NCI-H1105 treated with DMSO at 0.1 percent for 48 hours (cell line): ENCODE data around the gene ARHGAP27.

ENCODE experiments used
- DNase-seq: peaks from one replicate; lab custom pipeline; 2025; lab: John Stamatoyannopoulos, UW

Gene ARHGAP27

DNA sequence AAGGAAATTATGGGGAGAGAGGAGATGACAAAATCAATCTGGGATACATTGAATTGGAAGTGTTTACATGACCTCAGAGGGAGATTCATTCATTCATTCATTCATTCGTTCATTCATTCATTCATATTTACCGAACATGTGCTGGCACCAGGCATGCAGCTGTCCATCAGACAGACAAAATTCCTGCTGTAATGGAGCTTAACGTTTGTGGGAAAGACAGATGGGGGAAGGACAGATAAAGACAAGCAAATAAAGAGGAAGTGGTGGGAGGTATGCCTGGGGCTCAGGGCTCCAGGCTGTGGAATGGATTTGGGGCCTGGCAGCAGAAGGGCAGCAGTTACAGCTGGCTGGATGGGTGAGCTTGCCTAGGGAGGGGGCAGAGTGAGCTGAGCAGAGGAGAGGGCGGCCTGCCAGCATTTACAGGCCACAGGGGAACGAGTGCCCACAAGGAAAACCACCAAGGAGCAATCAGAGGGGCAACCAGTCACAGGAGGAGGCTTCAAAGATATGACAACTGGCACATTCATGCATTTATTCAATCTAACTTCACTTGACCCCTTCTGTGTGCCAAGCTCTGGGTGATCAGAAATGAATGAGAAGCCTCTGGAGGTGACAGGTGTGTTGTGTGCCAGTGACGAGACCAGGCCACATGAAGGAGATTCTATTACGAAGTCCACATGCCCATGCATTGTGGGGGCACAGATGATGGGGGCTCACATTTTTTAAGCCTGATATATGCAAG is 48.5 kb downstream of the ARHGAP27 start:
- no peak for DNase-seq

DNA sequence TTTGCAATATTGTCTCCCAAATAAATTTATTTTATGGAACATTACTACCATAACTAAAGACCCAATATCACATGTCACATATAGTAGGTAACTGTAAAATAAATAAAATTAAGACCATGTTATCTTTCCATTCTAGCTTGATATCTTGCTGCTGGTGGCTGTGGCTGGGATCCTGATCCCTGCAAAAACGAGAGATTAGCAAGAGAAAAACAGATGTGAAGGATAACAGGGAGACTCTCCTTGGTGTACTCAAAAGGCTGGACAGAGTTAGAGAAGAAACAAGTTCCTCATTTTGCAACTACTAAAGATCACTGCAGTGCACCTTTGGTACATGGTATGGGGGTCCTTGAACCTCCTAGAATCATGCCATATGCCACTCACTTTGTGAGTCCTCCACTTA is 49.7 kb downstream of the ARHGAP27 start:
- DNase-seq: no peak

- DNase-seq: no peak
Observed at GRCh38 chr17:45382226-45382625, 50.4 kb downstream of the ARHGAP27 start.

- DNase-seq: no peak
Observed at GRCh38 chr17:45380991-45381390, 51.7 kb downstream of the ARHGAP27 start.

GRCh38 chr17:45380046-45380765 is 52.5 kb downstream of the ARHGAP27 start:
- DNase-seq: no peak

DNA sequence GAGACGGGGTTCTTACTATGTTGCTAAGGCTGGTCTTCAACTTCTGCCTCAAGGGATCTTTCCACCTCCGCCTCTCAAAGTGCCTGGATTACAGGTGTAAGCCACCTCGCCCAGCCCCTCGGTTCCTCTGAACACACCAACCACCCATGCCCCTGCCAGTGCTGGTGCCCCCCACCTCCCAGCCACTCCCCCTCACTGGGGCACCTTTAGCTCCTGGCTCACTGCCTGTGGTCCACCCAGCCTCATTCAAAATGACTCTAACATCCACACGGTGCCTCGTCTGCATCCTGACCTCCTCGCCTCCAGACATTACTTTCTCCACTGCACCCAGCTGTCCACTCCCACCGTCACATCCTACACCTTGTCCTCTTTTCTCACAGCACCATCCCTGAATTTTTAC is 55.3 kb downstream of the ARHGAP27 start:
- DNase-seq: no peak

- DNase-seq: no peak
Observed at GRCh38 chr17:45376171-45377005, 56.3 kb downstream of the ARHGAP27 start.

DNA sequence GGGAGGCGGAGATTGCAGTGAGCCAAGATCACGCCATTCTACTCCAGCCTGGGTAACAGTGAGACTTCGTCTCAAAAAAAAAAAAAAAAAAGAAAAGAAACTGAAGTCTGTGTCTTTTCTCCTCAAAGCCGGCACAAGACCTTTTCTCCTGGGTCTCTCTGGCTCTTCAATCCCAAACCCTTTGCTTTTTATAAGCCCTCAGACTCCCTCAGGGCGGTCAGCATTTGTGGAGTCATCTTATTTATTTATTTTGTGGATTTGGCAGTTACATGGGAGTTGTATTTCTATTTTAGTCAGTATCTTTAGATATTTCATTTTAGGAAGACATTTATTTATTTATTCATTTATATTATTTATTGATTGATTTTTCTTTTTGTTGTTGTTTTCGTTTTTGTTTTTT is 58.2 kb downstream of the ARHGAP27 start:
- no peak for DNase-seq

GRCh38 chr17:45372325-45372869 is 60.3 kb downstream of the ARHGAP27 start:
- no peak for DNase-seq

- no peak for DNase-seq
Observed at GRCh38 chr17:45371414-45372324, 61.0 kb downstream of the ARHGAP27 start.

- no peak for DNase-seq
Observed at GRCh38 chr17:45370949-45371413, 61.7 kb downstream of the ARHGAP27 start.

DNA sequence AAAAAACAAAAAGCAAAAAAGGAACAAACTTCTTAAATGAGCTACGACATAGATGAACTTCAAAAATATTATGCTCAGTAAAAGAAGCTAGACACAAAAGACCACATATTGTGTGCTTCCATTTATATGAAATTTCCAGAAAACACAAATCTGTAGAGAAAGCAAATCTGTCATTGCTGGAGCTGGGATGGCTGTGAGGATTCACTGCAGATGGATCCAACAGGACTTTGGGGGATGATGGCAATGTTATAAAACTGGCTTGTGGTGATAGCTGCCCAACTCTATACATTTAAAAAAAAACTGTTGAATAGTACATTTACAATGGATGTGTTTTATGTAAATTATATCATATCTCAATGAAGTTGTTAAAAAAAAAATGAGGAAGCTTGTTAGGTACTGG is 63.2 kb downstream of the ARHGAP27 start:
- no peak for DNase-seq

DNA sequence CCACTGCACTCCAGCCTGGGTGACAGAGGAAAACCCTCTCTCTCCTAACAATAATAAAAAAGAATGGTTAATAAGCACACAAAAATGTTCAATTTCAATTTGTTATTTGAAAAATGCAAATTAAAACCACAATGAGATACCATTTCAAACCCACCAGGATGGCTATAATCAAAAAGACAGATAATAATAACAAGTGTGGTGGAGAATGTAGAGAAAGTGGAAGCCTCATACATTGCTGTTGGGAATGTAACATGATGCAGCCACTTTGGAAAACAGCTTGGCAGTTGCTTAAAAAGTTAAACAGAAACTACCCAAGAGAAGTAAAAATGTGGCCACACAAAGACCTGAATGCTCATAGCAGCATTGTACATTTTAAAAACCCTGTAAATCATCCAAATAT is 64.0 kb downstream of the ARHGAP27 start:
- no peak for DNase-seq

- DNase-seq: no peak
Observed at GRCh38 chr17:45367216-45367615, 65.5 kb downstream of the ARHGAP27 start.

- no peak for DNase-seq
Observed at GRCh38 chr17:45366691-45367090, 66.0 kb downstream of the ARHGAP27 start.

DNA sequence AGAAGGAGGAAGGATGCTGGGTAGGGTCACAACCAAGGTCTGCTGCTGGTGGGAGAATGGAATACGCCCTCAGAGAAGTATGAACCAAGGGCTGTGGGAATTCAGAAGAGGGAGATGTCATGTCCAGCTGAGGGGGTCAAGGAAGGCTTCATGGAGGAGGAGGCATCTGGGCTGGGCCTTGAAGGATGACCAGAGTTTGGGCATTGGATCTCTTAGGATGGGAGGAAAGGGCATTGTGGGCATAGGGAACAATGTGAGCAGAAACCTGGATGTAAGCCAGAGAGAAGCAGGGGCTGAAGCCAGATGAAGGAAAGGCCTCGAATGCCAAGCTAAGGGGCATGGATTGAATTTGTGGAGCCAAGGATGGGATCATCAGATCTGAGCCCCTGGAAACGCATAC is 66.6 kb downstream of the ARHGAP27 start:
- no peak for DNase-seq

- no peak for DNase-seq
Observed at GRCh38 chr17:45364531-45365390, 67.9 kb downstream of the ARHGAP27 start.

DNA sequence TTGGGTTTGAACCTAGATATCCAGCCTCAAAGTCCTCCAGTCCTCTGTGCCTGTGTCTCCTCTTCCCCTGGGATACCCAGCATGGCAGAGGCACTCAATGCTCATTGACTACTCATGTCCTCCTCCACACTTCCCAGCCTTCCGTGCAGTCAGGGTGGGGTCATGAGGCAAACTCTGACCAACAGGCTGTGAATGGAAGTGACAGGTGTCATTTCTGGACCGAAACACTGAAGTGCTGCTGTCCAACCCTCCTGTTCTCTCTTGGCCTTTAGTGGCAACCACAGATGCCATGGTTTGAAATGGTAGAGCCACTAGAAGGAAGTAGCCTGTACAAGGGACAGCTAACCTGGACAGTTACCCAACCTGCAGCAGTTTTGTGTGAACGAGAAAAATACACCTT is 69.2 kb downstream of the ARHGAP27 start:
- DNase-seq: no peak

DNA sequence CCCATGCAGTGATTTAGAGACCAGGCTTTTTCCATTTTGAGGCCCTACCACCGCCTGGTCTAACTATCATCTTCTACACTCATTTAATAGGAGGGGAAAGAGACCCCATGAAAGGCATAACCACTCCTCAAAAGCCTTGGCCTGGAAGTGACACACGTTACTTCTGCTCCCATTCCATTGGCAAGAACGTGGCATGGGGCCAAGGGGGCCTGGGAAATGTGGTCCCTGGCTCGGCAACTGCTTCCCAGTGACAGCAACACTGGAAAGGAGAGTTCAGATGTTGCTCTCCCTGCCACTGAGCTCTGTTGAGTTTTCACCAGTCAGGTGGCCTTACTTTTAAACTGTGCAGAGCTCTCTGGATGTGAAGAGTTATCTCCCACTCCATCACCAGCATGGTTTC is 70.7 kb downstream of the ARHGAP27 start:
- no peak for DNase-seq

DNA sequence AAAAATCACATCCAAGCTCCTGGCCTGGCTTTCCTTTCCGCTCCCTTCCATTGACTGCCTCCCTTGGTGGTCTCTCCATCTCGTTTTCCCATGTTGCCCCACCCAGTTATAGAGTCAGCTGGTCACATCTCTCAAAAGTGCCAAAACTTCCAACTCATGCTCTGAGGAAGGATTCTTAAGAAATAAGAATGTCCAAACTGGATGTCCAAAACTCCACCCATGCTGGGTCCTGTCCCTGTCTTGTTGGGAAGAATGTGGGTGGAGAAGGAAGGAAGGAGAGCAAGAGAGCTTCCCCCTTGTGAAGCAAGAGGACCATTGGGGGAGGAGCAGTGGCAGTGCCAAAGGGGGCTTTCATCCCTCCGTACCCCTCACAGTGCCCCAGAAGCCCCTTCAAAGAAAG is 71.2 kb downstream of the ARHGAP27 start:
- no peak for DNase-seq
